GM21526 (cell line): ENCODE data around the gene ERMAP.
"Not testable (repeated sequence)": the region's sequence is repeated elsewhere in the genome, so short reads cannot be mapped to it uniquely, and the experiment has no call there.

Experiments
- ATAC-seq: cut with Tn5 transposase; IDR thresholded peaks from one replicate; pipeline ENCODE4 v1.9.1; 2021; ENCODE audit warnings: moderate library complexity; ENCODE audit not compliant: unreplicated experiment, low FRiP score

Gene ERMAP

GRCh38 chr1:42866549-42866948 is 49.6 kb downstream of the ERMAP start:
- ATAC-seq: no peak

GRCh38 chr1:42868466-42868865 is 51.5 kb downstream of the ERMAP start:
- not testable (repeated sequence) for ATAC-seq

GRCh38 chr1:42869254-42869653 is 52.3 kb downstream of the ERMAP start:
- not testable (repeated sequence) for ATAC-seq

- not testable (repeated sequence) for ATAC-seq
Measured at GRCh38 chr1:42869751-42870150, 52.8 kb downstream of the ERMAP start.

- ATAC-seq: not testable (repeated sequence)
Measured at GRCh38 chr1:42873108-42873507, 56.2 kb downstream of the ERMAP start.

- no peak for ATAC-seq
Measured at GRCh38 chr1:42873670-42874069, 56.7 kb downstream of the ERMAP start.

GRCh38 chr1:42876009-42876408 is 59.1 kb downstream of the ERMAP start:
- no peak for ATAC-seq

- no peak for ATAC-seq
Measured at GRCh38 chr1:42877380-42877779, 60.5 kb downstream of the ERMAP start.

GRCh38 chr1:42880384-42880783 is 63.5 kb downstream of the ERMAP start:
- no peak for ATAC-seq

GRCh38 chr1:42886046-42886739 is 69.3 kb downstream of the ERMAP start:
- ATAC-seq: no peak

- no peak for ATAC-seq
Measured at GRCh38 chr1:42886800-42887199, 69.9 kb downstream of the ERMAP start.

GRCh38 chr1:42887366-42887765 is 70.4 kb downstream of the ERMAP start:
- no peak for ATAC-seq

GRCh38 chr1:42888013-42888633 is 71.2 kb downstream of the ERMAP start:
- no peak for ATAC-seq

- no peak for ATAC-seq
Measured at GRCh38 chr1:42889264-42889663, 72.3 kb downstream of the ERMAP start.

- ATAC-seq: no peak
Measured at GRCh38 chr1:42891465-42892138, 74.7 kb downstream of the ERMAP start.
